ENCODE measurements around the gene FAIM2. TPM values are rescaled to one million over a fixed set of nuclear protein-coding genes. Genes with fewer than 3 reads are reported as not detected.
A peak's percentile ranks its signal among the peaks of the same experiment; 100 is the strongest.

Gene FAIM2
- under 1 TPM; 0.52 to 0.78 TPM for total RNA-seq

DNA sequence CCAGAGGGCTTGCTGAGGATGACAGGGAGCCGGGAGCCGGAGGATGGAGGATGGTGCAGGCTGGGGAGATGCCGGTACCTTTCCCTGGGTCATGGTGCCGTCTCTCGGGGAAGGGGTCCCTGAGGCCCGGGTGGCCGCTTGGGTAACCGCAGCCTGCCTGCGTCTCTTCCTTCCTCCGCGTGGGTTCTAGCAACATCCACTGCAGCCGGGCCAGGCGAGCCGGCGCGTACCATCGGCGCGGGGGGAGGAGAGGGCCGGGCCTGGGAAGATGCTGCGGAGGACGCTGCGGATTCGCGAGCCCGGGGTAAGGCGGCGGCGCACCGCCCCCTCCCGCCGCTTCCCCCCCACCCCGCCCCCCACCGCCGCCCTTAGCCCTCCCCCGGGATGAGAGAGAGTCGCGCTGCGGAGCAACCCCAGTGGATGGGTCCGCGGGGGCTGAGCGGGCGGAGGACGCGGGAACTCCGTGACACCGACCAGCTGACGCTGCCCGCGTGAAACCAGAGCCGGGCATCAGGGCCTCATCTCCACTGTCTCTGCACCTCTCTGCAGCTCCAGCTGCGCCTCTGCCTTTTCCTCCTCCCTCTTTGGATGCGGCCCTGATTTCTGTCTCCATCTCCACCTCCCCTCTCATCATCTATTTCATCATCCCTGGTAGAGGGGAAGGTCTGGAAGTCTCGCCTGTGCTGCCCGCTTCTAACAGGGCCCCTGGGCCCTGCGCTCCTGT is at the start of gene FAIM2:
Gene FAIM2, minus strand, starts transcription at position 201 of the 724 bp plus-strand sequence. Its CDS starts 108 bp downstream, at position 93.
- peak; percentile 75 to 82 for ATAC-seq
- Mint-ChIP-seq H3K9me3 (no peaks in the 10 kb centered on the region), H3K36me3 (no peaks in the 10 kb centered on the region), H3K27ac (no peak within 1 kb of the TSS)
- peak in 1 of 2 donors; percentile 55 for DNase-seq (ENCODE audit: low spot score in 2 of 2)

DNA sequence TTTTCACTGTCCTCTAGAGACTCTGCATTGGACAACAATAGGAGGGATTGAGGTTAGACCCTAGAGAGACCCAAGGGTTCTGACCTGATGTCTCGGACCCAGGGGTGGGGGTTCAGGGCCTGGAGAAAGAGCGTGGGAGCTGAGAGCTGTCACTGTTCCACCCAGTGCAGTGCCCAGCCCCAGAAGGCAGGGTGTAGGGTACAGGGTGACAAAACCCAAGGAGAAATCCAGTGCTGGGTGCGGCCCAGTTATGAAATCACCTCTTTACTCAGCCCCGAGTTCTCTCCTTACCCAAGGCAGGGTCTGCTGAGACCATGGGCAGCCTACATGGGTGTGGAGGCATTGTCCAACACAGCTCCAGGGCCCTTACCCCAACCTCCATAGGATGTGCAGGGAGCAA is 49.5 kb upstream of the FAIM2 start:
- ATAC-seq (no peak), DNase-seq (ENCODE audit: low spot score in 2 of 2) (no peak)
- no peak overlapping the region for H3K27ac Mint-ChIP-seq
- no peaks in the 10 kb centered on the region for H3K9me3 Mint-ChIP-seq
- H3K36me3 Mint-ChIP-seq, result no peaks in the 10 kb centered on the region

DNA sequence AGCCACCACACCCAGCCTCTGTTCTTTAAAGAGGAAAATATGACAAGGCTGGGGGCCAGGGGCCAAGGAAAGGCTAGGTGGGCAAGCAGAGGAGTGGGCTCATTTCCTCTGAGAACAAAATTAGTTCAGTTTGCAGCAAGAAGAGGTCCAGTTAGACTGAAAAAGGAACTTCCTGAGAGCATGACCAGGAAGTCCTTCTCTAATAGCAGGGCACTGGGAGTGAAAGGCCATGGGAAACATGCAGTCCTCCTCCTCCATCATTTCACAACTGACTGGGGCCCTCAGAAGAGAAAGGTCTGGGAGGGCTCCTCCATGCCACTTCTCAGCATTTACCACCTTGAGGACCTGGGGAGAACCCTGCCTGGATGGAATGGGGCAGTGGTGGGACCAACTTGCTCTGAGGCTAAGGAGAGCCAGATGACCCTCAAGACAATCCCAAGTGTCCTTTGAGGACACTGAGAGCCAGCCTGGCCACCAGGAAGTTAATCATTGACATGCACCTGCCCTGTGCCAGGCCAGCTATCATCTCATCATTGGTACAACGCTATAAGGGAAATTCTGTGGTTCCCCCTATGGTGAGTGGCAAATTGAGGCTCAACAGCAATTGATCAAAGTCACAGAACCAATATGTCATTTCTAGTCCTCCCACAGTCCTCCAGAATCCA is 48.8 kb upstream of the FAIM2 start:
- Mint-ChIP-seq H3K27ac (no peak overlapping the region), H3K36me3 (no peaks in the 10 kb centered on the region), H3K9me3 (no peaks in the 10 kb centered on the region)
- ATAC-seq, result no peak
- no peak for DNase-seq (ENCODE audit: low spot score in 2 of 2)

DNA sequence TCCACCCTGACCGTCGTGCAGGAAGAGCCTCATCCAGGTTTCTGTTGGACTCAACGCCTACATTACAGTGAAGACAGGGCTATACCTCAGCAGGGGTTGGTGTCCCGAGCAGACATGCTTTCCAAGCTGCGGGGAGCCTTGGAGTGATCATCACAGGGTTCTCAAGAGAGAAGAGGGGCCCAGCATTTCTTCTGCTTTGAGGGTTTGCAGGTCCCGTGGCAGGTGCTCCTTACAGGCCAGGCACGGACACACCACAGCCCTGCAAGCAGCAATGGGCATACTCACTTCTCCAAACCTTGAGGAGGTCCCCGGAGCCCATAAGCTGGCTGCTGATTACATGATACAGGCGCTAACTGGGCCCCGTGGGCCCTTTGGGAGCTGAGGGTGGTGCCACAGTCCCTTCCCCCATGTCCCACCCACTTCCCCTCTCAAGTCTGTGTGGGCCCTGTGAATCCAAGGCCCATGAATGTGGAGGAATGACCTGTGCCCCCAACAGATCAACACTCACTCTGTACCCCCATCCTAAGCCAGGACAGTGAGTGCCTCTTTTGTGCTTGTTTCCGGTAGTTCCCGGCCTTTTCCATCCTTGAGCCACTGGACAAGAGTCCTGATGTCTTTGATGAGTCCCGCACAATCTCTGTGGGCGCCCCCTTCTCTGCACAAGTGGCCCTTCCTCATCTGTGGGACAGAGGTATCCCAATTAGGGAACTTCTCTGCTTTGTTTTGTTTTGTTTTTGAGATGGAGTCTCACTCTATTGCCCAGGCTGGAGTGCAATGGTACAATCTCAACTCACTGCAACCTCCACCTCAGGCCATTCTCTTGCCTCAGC is 47.9 kb upstream of the FAIM2 start:
- Mint-ChIP-seq H3K9me3 (no peaks in the 10 kb centered on the region), H3K36me3 (no peaks in the 10 kb centered on the region), H3K27ac (no peak overlapping the region)
- DNase-seq (ENCODE audit: low spot score in 2 of 2) (no peak), ATAC-seq (no peak)

DNA sequence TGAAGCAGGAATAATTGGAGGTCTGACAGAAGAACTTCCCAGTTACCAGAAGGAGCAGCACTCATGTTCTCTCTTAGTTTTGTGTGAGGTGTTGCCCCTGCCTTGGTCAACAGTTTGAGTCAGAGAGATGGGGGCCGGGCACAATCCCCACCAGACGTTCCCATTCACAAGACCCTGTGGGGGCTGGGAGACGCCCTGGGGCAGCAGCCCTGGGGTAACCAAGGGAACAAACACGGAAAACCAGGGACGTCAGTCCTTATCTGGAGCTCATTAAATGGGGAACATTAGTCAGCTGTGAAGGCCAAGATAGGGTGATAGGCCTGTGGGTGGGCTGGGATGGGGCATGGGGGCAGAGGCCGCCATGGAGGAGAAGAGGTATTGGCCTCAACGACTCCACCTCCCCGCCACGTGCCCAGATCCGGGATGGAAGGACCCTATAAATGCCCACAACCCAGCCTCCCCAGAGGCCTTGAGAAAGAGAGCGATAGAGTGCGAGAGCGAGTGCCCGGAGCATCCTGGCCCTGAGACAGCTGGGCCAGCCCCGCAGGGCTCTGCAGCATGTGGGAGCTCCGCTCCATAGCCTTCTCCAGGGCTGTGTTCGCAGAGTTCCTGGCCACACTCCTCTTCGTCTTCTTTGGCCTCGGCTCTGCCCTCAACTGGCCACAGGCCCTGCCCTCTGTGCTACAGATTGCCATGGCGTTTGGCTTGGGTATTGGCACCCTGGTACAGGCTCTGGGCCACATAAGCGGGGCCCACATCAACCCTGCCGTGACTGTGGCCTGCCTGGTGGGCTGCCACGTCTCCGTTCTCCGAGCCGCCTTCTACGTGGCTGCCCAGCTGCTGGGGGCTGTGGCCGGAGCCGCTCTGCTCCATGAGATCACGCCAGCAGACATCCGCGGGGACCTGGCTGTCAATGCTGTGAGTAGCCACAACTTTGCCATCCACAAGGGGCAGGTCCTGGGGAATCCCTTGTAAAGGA is 46.9 kb upstream of the FAIM2 start, which contains the start of gene AQP2:
Gene AQP2, plus strand, starts transcription at position 465 of the 979 bp plus-strand sequence. Its CDS starts 94 bp downstream, at position 559.
- no peak within 1 kb of the TSS for H3K27ac Mint-ChIP-seq
- H3K9me3 Mint-ChIP-seq, result no peaks in the 10 kb centered on the region
- ATAC-seq, result no peak
- DNase-seq (ENCODE audit: low spot score in 2 of 2), result no peak
- H3K36me3 Mint-ChIP-seq, result no peaks in the 10 kb centered on the region

DNA sequence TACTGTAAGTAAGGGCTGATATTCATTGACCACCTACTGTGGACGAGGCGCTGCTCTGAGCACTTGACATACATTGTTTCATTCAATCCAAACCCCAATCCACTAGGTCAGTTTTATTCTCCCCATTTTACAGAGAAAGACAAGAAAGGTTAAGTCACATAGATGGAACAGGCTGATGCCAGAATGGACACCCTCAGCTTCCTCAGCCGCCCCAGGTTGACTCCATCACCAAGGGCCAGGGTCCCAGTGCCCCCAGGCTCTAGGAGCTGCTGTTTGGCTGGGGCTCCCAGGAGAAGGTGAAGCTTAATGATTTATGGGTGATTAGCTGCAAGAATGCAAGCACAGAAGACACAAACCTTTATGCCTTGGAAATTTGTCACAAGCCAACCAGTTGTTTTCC is 46.2 kb upstream of the FAIM2 start:
- H3K9me3 Mint-ChIP-seq, result no peaks in the 10 kb centered on the region
- DNase-seq (ENCODE audit: low spot score in 2 of 2) (no peak), ATAC-seq (no peak)
- H3K36me3 Mint-ChIP-seq, result no peaks in the 10 kb centered on the region
- H3K27ac Mint-ChIP-seq, result no peak overlapping the region

DNA sequence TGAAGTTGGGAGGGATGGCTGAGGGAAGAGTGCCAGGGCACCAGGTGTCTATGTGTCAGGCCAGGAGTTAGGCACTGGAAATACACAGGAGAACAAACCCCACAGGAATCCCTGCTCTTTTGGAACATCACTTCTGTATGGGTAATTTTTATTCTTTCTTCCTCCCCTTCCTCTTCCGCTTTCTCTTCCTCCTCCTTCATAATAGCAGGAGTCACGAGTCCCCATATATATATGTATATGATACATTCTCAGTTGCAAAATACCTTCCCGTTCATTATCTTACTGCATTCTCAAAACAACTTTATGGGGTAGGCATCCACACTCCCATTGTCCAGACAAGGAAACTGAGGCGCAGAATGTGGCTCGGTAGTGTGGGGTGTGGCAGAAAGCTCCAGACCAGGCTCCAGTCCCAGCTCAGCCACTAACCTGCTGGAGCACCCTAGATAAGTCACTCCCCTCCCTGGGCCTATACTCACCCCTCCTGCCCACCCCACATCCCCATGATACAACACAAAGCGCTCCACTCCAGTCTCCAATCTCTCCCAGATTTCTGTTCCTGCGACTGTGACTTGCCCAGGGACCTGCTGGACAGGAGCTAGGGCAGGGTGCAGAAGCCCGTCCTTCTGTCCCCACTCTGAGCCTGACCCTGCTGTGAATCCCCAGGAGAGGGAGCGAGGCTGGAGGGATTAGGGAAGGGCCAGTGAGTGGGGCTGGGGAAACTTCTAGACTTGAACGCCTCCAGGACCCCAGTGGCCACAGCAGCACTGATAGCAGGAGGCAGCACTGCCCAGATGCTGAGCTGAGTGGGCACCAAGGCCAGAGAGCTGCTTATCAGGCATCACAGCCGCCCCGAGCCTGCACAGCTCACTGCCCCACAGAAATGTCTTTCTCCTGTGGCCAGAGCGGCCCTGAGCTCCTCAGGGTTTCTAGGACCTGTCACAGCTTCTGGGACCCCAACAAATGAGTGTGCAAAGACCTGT is 45.5 kb upstream of the FAIM2 start:
- H3K27ac Mint-ChIP-seq, result no peak overlapping the region
- H3K36me3 Mint-ChIP-seq, result no peaks in the 10 kb centered on the region
- no peak for DNase-seq (ENCODE audit: low spot score in 2 of 2)
- H3K9me3 Mint-ChIP-seq, result no peaks in the 10 kb centered on the region
- no peak for ATAC-seq

DNA sequence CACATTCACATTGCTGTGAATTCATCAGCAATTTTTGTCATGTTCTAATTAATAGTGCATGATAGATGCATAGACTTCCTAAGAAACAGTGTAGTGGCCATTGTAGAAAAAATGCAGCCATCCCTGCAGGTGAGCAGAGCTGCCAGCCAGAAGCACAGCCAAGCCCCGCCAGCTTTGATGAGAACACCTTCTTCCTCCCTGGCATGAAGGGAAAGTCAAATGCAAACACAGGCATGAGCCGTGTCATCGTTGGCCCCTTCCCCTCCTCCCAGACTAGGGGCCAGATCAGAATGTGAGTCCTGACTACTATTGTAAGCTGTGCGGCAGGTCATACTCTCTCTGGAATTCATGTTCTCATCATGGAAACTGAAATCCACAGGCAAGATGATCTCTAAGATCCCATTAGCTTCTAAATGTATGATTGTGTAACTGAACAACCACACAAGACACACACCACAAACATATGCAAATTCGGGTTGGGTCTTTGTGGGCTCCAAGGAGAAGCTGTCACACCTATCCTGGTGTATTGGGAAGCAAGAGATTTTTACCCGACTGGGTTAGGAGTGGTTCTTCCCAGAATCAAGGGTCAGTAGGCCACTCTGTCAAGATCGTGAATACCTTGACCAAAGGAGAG is 44.0 kb upstream of the FAIM2 start:
- DNase-seq (ENCODE audit: low spot score in 2 of 2) (no peak), ATAC-seq (no peak)
- no peak overlapping the region for H3K27ac Mint-ChIP-seq
- H3K9me3 Mint-ChIP-seq, result no peaks in the 10 kb centered on the region
- H3K36me3 Mint-ChIP-seq, result no peaks in the 10 kb centered on the region

DNA sequence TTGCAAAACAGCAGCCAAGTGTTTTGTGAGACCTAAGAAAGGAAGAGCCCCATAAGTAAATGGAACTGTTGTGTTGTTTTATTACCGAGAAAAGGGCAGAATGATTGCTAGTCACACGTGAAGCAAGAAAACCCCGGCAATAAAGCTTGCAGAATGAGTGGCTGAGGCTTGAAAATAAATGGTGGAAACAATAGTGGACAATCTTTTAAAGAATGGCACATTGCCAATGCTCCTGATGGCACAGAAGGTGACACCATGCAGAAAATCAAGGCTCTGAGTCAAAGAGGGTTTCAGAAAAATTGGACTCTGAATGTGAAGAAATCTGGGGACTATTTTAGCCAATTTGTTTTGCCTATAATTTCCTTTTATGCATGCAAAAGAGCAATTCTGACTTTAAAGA is 42.8 kb upstream of the FAIM2 start:
- no peaks in the 10 kb centered on the region for H3K36me3 Mint-ChIP-seq
- ATAC-seq, result no peak

DNA sequence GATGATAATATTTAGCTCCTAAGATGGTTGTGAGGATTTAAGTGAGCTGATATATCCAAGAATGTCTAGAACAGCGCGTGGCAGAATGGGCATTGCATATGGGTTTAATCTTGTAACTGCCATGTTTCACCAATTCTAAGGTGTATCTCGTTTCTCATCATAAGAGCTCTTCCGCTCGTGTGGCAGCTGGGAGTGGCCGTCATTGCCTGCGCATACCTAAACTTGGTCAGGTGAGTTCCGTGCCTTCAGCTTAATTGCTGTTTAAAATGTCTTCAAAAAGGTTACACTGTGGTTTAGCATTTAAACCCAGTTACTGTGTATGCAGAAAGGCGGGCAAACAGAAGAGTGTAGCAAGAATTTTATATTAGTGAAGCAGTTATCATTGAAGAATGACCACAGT is 42.4 kb upstream of the FAIM2 start:
- DNase-seq (ENCODE audit: low spot score in 2 of 2), result no peak

More for the DNA sequence above, 42.8 kb upstream of the FAIM2 start:
- peak overlapping the region in 1 of 2 donors; percentile 84 for H3K27ac Mint-ChIP-seq
- DNase-seq (ENCODE audit: low spot score in 2 of 2), result no peak
- H3K9me3 Mint-ChIP-seq, result no peaks in the 10 kb centered on the region

DNA sequence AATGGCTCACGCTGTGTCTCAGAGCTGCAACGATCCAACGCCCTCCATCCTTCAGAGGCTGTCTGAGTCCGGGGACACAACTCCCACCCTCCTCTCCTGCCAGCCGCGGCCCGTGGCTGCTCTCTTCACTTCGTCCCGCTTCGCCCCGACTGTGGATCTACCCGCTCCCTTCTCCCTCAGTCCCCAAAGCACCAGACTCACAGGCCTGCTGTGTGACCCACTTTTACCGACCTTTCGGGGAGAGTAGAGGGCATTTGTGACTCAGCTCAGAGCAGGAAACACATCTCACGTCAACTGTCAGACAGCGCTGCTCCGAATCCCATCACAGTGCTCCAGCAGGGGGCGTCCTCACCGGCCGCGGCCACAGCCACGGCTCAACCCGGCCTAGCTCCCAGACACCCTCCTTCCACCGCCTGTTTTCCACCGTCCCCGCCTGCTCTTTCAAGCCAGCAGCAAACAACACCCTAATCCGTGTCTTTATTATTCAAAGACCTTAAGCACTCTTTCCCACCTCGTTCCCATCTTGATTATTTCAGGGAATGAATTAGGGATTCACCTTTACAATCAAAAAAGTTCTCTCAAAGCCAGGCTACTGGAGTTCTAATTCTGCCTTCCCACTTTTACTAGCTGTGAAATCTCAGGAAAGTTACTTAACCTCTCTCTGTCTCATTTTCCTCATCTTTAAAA is 41.8 kb upstream of the FAIM2 start:
- DNase-seq (ENCODE audit: low spot score in 2 of 2) (peak; percentile 90 to 92), ATAC-seq (peak; percentile 99 to 100)
- Mint-ChIP-seq H3K9me3 (no peaks in the 10 kb centered on the region), H3K27ac (peak overlapping the region; percentile 84 to 88), H3K36me3 (no peaks in the 10 kb centered on the region)

More for the DNA sequence above, 42.4 kb upstream of the FAIM2 start:
- H3K27ac Mint-ChIP-seq, result peak overlapping the region in 1 of 2 donors; percentile 84
- ATAC-seq, result no peak
- H3K36me3 Mint-ChIP-seq, result no peaks in the 10 kb centered on the region
- no peaks in the 10 kb centered on the region for H3K9me3 Mint-ChIP-seq

DNA sequence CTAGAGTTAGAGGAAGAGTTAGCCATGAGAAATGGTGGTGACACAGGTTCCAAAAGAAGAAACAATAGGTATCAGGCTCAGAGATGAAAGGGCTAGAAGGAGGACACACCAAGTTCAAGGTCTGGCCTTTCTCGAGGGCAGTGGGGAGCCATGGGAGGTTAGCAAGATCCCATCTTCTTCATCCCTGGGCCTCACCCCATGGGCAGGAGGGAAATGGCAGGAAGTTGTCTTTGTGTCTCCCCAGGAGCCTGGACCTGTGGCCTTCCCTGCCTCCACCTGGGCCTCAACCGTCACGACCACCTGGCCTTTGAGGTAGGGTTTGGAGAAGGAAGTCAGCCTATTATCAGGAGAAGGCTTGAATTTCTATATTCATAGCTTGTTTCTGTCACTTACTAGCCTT is 41.0 kb upstream of the FAIM2 start:
- no peaks in the 10 kb centered on the region for H3K36me3 Mint-ChIP-seq
- DNase-seq (ENCODE audit: low spot score in 2 of 2) (peak in 1 of 2 donors; percentile 44), ATAC-seq (no peak)
- no peaks in the 10 kb centered on the region for H3K9me3 Mint-ChIP-seq
- peak overlapping the region; percentile 17 to 84 for H3K27ac Mint-ChIP-seq

DNA sequence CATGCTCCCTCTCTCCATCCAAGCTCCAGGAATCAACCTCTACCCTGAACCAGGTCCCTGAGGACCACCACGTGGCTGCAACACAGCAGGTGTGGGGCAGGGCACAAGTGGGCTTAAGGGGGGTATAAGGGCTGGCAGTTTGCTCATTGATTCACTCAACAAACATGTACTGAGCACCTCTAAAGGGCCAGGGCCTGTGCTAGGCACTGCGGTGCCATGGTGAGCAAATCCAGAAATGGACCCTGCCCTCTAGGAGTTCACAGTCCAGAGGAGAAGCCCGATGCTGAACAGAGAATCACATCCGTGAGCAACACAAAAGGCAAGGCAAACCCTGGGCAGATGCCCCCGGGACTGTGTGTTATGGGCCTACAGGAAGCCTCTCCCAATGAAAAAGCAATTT is 40.3 kb upstream of the FAIM2 start:
- no peak for ATAC-seq
- Mint-ChIP-seq H3K36me3 (no peaks in the 10 kb centered on the region), H3K9me3 (no peaks in the 10 kb centered on the region), H3K27ac (no peak overlapping the region)
- peak in 1 of 2 donors; percentile 51 for DNase-seq (ENCODE audit: low spot score in 2 of 2)

DNA sequence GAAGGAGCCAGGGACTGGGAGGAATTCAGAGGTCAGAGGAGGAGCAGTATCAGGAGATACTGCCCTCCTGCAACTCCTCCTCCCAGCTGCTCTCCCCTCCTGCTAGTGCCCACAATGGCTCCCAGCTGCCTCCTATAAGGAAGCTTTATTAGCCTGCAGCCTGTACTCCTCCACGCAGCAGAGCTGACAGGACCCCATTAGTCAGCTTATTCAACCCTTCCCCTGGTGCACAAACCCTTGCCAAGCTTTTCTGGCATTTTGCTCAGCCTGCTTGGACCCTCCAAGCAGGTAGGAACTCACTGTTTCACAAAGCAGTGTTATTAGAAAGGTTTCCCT is 39.9 kb upstream of the FAIM2 start:
- no peaks in the 10 kb centered on the region for H3K9me3 Mint-ChIP-seq
- no peak for ATAC-seq
- H3K36me3 Mint-ChIP-seq, result no peaks in the 10 kb centered on the region
- H3K27ac Mint-ChIP-seq, result no peak overlapping the region
- DNase-seq (ENCODE audit: low spot score in 2 of 2), result no peak

Measured in activated naive CD4-positive, alpha-beta T cell treated with anti-CD3 and anti-CD28 coated beads, Interleukin-2, amount 50 U/mL, for 72 hours (primary cell).